GM12878 (cell line): Measurements from ENCODE around the gene RAB36. TPM values are rescaled to one million over a fixed set of nuclear protein-coding genes. Genes with fewer than 3 reads are reported as not detected.

Experiments
- ATAC-seq: fragments of 200-7000 bp; cut with Tn5 transposase; 3 replicates; pipeline ENCODE4 v1.9.1; 2020; ENCODE audit warnings: mild to moderate bottlenecking, moderate library complexity
- BruUV-seq: library from RNA; stranded (reverse); fragments of 400-500 nt; replicated peaks from 2 replicates; lab custom pipeline; 2021; lab: Mats Ljungman, UMichigan
- CTCF ChIA-PET: fragments of 300-600 bp; sonication (Branson Sonifier 250); formaldehyde crosslinking; extraction: SDS; loops from one replicate; lab custom pipeline; 2021; ENCODE audit warnings: inconsistent platforms; lab: Yijun Ruan, JAX
- POLR2A ChIA-PET: fragments of 350-600 bp; formaldehyde crosslinking; extraction: SDS; loops from one replicate; lab custom pipeline; 2021; ENCODE audit warnings: inconsistent platforms; lab: Charles Lee
- RAD21 ChIA-PET: fragments of 300-600 bp; sonication (Branson Sonifier 250); formaldehyde crosslinking; loops from one replicate; lab custom pipeline; 2023; ENCODE audit warnings: antibody characterized with exemption; ENCODE audit not compliant: unreplicated experiment; lab: Charles Lee
- SMC1A ChIA-PET: fragments of 300-600 bp; sonication (Branson Sonifier 250); formaldehyde crosslinking; loops from one replicate; lab custom pipeline; 2023; ENCODE audit not compliant: unreplicated experiment, uncharacterized antibody; lab: Charles Lee
- DNase-seq: peaks from one replicate; pipeline ENCODE4 v3.0.0-alpha.2; 2011; ENCODE audit warnings: low read depth, low spot score
- FAIRE-seq: peaks from 3 replicates; lab custom pipeline; 2011; peaks lifted over from hg19 to GRCh38; lab: Jason Lieb, UNC
- H2AFZ ChIP-seq: 2 replicates; pipeline ENCODE4 v1.6.0; 2011; ENCODE audit warnings: low read depth, low read length, control low read depth; ENCODE audit not compliant: control insufficient read depth
- H3K27ac ChIP-seq: 2 replicates; pipeline ENCODE4 v1.5.1; 2011; ENCODE audit warnings: control low read depth; ENCODE audit not compliant: control insufficient read depth, insufficient read depth
- H3K27me3 ChIP-seq, 2 experiments: replicated peaks in 1 of 2; 2 replicates each; pipeline versions ENCODE4 v1.6.0 to v1.6.1; 2011; ENCODE audit warnings: low read length in 1 of 2; ENCODE audit not compliant: control insufficient read depth in 2 of 2, insufficient read depth in 2 of 2
- H3K36me3 ChIP-seq, 2 experiments: 2 replicates each; pipeline ENCODE4 v1.5.1; 2011; ENCODE audit warnings: low read length in 1 of 2; ENCODE audit not compliant: control insufficient read depth in 2 of 2, insufficient read depth in 2 of 2
- H3K4me1 ChIP-seq: 2 replicates; pipeline ENCODE4 v1.6.1; 2011; ENCODE audit warnings: mild to moderate bottlenecking, low read length, moderate library complexity, mixed read lengths; ENCODE audit not compliant: control insufficient read depth, insufficient read depth
- H3K4me2 ChIP-seq: 2 replicates; pipeline ENCODE4 v1.6.0; 2011; ENCODE audit warnings: control low read depth; ENCODE audit not compliant: control insufficient read depth, insufficient read depth
- H3K4me3 ChIP-seq: fragments of 200-600 bp; sonication (generic); 2 replicates; pipeline ENCODE4 v1.5.1; 2016
- H3K79me2 ChIP-seq: 2 replicates; pipeline ENCODE4 v1.6.0; 2011; ENCODE audit warnings: low read length; ENCODE audit not compliant: control insufficient read depth, insufficient read depth
- H3K9ac ChIP-seq: 2 replicates; pipeline ENCODE4 v1.8.0; 2011; ENCODE audit warnings: low read length, control low read depth, mixed read lengths; ENCODE audit not compliant: control insufficient read depth, insufficient read depth
- H3K9me3 ChIP-seq: replicated peaks from 3 replicates; pipeline ENCODE4 v1.5.1; 2011; ENCODE audit warnings: mild to moderate bottlenecking, low read length; ENCODE audit not compliant: control insufficient read depth, insufficient read depth
- H4K20me1 ChIP-seq: 2 replicates; pipeline ENCODE4 v1.6.0; 2011; ENCODE audit not compliant: control insufficient read depth, insufficient read depth
- IKZF2 ChIP-seq, 2 experiments: fragments of 450-650 bp; IDR thresholded peaks; 2 replicates each; pipeline ENCODE4 v1.6.1; 2017; ENCODE audit warnings: mild to moderate bottlenecking in 2 of 2, moderate library complexity in 2 of 2
- MAX ChIP-seq: IDR thresholded peaks from 2 replicates; pipeline ENCODE4 v1.6.1; 2012; ENCODE audit warnings: low read depth, low read length, improper control_type of control experiment
- PKNOX1 ChIP-seq: fragments of 450-650 bp; IDR thresholded peaks from 2 replicates; pipeline ENCODE4 v1.6.1; 2016; ENCODE audit warnings: mild to moderate bottlenecking
- POLR2A ChIP-seq: IDR thresholded peaks from 2 replicates; pipeline ENCODE4 v1.6.1; 2011; ENCODE audit warnings: low read depth, mild to moderate bottlenecking, low read length
- POLR2AphosphoS5 ChIP-seq: IDR thresholded peaks from 2 replicates; pipeline ENCODE4 v1.6.1; 2011; ENCODE audit warnings: mild to moderate bottlenecking, low read length, inconsistent platforms
- RELA ChIP-seq: fragments of 450-650 bp; IDR thresholded peaks from 2 replicates; pipeline ENCODE4 v1.8.0; 2014; ENCODE audit warnings: borderline replicate concordance; ENCODE audit not compliant: partially characterized antibody
- WGBS: methylation state at CpG from one replicate; pipeline ENCODE4 v1.1.6; 2016; ENCODE audit warnings: low lambda C conversion rate; ENCODE audit not compliant: insufficient replicate concordance, insufficient coverage; ENCODE audit errors: missing lambda C conversion rate; 5-methylcytosine and 5-hydroxymethylcytosine counted together
- in situ Hi-C: fragments of 300-500 bp; cut with MboI; formaldehyde crosslinking; loops from 9 replicates; pipeline ENCODE4 v1.14.3; 2018; ENCODE audit warnings: mixed read lengths
- intact Hi-C: fragments of 100-400 bp; cut with micrococcal nuclease; formaldehyde crosslinking; loops from one replicate; pipeline ENCODE4 v1.14.2; 2022; ENCODE audit not compliant: unreplicated experiment
- polyA plus RNA-seq, 11 experiments: library from polyadenylated mRNA; depleted of rRNA in 4 of 11; unstranded in 6 of 11; stranded (reverse) in 5 of 11; fragments of >200 nt; fragmentation: Nextera tagmentation in 4 of 11; fragmentation: Illumina TruSeq in 1 of 11; extraction: Ambion mirVana in 4 of 11; extraction: Trizol in 1 of 11; gene quantifications; 1 replicate in 1 of 11; 2 replicates in 10 of 11; pipeline versions ENCODE4 v1.2.1 to v1.2.3, GENCODE V29; 2011 to 2016; ENCODE audit warnings: inconsistent platforms in 2 of 11, missing spikeins in 2 of 11, low read depth in 1 of 11
- total RNA-seq, 4 experiments: library from RNA; depleted of rRNA in 3 of 4; stranded (reverse); fragments of >200 nt in 3 of 4; fragmentation: Illumina TruSeq in 1 of 4; extraction: Trizol in 1 of 4; gene quantifications; 2 replicates each; pipeline versions ENCODE4 v1.2.1 to v1.2.3, GENCODE V29; 2013 to 2021
- TF ChIP-seq, protein P1 (sequence below): fragments of 450-650 bp; conservative IDR thresholded peaks from 2 replicates; pipeline ENCODE4 v1.6.1; 2017; ENCODE audit warnings: mild to moderate bottlenecking, moderate library complexity
- TF ChIP-seq, protein P2 (sequence below): fragments of 450-650 bp; formaldehyde crosslinking; IDR thresholded peaks from 2 replicates; pipeline ENCODE4 v1.5.0; 2022; ENCODE audit warnings: mild to moderate bottlenecking, missing genetic modification characterization

The RAB36 gene
- total and polyA plus RNA-seq, 10 of the 15 experiments (the other 5 are each of a cell fraction or from before 2014, with no cell fraction given) = 0.31 to 2.7 (median 1.1) TPM

DNA sequence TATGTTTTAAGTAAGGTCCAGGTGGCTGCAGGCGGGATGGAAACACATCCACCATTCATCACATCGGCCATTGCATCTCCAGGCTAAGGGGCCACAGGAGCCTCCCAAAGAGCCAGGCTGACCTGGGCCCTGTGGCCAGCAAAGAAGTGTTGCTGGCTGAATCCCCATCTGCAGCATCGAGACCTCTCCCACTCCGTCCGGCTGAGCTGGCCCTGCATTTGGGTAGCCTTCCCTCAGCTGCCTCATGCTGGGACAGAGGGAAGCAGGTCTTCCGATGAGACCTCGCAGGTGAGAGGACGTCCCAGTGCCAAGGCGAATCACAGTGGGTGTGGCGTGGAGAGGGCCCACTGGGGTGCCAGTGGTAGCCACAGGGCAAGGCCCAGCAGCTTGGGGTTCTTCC, 28.0 kb upstream of the RAB36 start:
- POLR2A ChIA-PET = no interaction called here
- Histone ChIP-seq H3K4me2 (no peak overlapping the region), H4K20me1 (no peaks in the 10 kb centered on the region), H3K79me2 (no peaks in the 10 kb centered on the region), H2AFZ (no peak overlapping the region), H3K9me3 (no peaks in the 10 kb centered on the region), H3K4me1 (no peaks in the 10 kb centered on the region), H3K36me3 (no peaks in the 10 kb centered on the region), H3K4me3 (no peak overlapping the region), H3K27me3 (no peaks in the 10 kb centered on the region), H3K9ac (no peak overlapping the region), H3K27ac (no peak overlapping the region)
- intact Hi-C loops (no loop called here), in situ Hi-C loops (no loop called here)
- FAIRE-seq (no peak), ATAC-seq (no peak), DNase-seq (no peak)
- SMC1A ChIA-PET = interaction anchor here (0.9 kb wide), 1 partner anchor 13 kb away, joined by 3 read pairs; no protein-coding TSS in a partner anchor
- 67% methylated on average over 10 of the region's 10 CpGs for WGBS
- RAD21 ChIA-PET = interaction anchor here (13.5 kb wide), 1 partner anchor 159 kb away, joined by 281 read pairs; no protein-coding TSS in a partner anchor
- BruUV-seq = no TSS peak
- CTCF ChIA-PET = interaction anchor here (13.8 kb wide), 1 partner anchor 158 kb away, joined by 211 read pairs; no protein-coding TSS in a partner anchor
- TF ChIP-seq IKZF2 (IDR thresholded peaks at IDR 0.05) = no peak

- Histone ChIP-seq H2AFZ (no peak overlapping the region), H3K9ac (no peak overlapping the region), H3K4me1 (no peaks in the 10 kb centered on the region), H3K4me3 (no peak overlapping the region), H3K9me3 (no peaks in the 10 kb centered on the region), H4K20me1 (no peaks in the 10 kb centered on the region), H3K27me3 (no peaks in the 10 kb centered on the region), H3K4me2 (no peak overlapping the region), H3K36me3 (no peaks in the 10 kb centered on the region), H3K27ac (no peak overlapping the region), H3K79me2 (no peaks in the 10 kb centered on the region)
- CTCF ChIA-PET = interaction anchor here (1.5 to 13.8 kb wide), 2 partner anchors 8 to 159 kb away, joined by 4 to 211 read pairs; no protein-coding TSS in a partner anchor
- no TSS peak for BruUV-seq
- DNase-seq = no peak
- no peak for ATAC-seq
- in situ Hi-C loops (no loop called here), intact Hi-C loops (no loop called here)
- 65% methylated on average over 15 of the region's 15 CpGs for WGBS
- POLR2A ChIA-PET = no interaction called here
- SMC1A ChIA-PET = interaction anchor here (0.9 to 7.3 kb wide), 2 partner anchors 14 to 158 kb away, joined by 3 to 82 read pairs; no protein-coding TSS in a partner anchor
- FAIRE-seq = no peak
- RAD21 ChIA-PET = interaction anchor here (0.6 to 13.5 kb wide), 2 partner anchors 9 to 160 kb away, joined by 3 to 281 read pairs; no protein-coding TSS in a partner anchor
- no peak for TF ChIP-seq MAX
- TF ChIP-seq RELA = no peak
- TF ChIP-seq, protein P1, sequence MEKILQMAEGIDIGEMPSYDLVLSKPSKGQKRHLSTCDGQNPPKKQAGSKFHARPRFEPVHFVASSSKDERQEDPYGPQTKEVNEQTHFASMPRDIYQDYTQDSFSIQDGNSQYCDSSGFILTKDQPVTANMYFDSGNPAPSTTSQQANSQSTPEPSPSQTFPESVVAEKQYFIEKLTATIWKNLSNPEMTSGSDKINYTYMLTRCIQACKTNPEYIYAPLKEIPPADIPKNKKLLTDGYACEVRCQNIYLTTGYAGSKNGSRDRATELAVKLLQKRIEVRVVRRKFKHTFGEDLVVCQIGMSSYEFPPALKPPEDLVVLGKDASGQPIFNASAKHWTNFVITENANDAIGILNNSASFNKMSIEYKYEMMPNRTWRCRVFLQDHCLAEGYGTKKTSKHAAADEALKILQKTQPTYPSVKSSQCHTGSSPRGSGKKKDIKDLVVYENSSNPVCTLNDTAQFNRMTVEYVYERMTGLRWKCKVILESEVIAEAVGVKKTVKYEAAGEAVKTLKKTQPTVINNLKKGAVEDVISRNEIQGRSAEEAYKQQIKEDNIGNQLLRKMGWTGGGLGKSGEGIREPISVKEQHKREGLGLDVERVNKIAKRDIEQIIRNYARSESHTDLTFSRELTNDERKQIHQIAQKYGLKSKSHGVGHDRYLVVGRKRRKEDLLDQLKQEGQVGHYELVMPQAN = no peak
- no peak for TF ChIP-seq POLR2A
- no peak for TF ChIP-seq PKNOX1
- no peak for TF ChIP-seq POLR2AphosphoS5
- TF ChIP-seq, protein P2, sequence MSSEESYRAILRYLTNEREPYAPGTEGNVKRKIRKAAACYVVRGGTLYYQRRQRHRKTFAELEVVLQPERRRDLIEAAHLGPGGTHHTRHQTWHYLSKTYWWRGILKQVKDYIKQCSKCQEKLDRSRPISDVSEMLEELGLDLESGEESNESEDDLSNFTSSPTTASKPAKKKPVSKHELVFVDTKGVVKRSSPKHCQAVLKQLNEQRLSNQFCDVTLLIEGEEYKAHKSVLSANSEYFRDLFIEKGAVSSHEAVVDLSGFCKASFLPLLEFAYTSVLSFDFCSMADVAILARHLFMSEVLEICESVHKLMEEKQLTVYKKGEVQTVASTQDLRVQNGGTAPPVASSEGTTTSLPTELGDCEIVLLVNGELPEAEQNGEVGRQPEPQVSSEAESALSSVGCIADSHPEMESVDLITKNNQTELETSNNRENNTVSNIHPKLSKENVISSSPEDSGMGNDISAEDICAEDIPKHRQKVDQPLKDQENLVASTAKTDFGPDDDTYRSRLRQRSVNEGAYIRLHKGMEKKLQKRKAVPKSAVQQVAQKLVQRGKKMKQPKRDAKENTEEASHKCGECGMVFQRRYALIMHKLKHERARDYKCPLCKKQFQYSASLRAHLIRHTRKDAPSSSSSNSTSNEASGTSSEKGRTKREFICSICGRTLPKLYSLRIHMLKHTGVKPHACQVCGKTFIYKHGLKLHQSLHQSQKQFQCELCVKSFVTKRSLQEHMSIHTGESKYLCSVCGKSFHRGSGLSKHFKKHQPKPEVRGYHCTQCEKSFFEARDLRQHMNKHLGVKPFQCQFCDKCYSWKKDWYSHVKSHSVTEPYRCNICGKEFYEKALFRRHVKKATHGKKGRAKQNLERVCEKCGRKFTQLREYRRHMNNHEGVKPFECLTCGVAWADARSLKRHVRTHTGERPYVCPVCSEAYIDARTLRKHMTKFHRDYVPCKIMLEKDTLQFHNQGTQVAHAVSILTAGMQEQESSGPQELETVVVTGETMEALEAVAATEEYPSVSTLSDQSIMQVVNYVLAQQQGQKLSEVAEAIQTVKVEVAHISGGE (CRISPR knock-in tag) = no peak
These were observed 27.2 kb upstream of the RAB36 start for GRCh38 chr22:23117891-23118646.
